Neural progenitor cell (in vitro differentiated cells): Measurements from ENCODE around the gene DOCK9. TPM values are rescaled to one million over a fixed set of nuclear protein-coding genes. Genes with fewer than 3 reads are reported as not detected.

Experiments
- DNase-seq: peaks from one replicate; pipeline ENCODE4 v3.0.0-alpha.2; 2016; ENCODE audit warnings: low spot score
- H2AFZ ChIP-seq: fragments of 200-600 bp; sonication (generic); replicated peaks from 2 replicates; pipeline ENCODE4 v1.6.1; 2016; ENCODE audit warnings: antibody characterized with exemption
- H3F3A ChIP-seq: fragments of 200-600 bp; sonication (generic); 2 replicates; pipeline ENCODE4 v1.6.1; 2016; ENCODE audit warnings: antibody characterized with exemption, low read depth
- H3K27ac ChIP-seq: fragments of 200-600 bp; sonication (generic); 2 replicates; pipeline ENCODE4 v1.5.1; 2016; ENCODE audit warnings: mild to moderate bottlenecking
- H3K27me3 ChIP-seq: fragments of 200-600 bp; sonication (generic); 2 replicates; pipeline ENCODE4 v1.6.1; 2016; ENCODE audit warnings: mild to moderate bottlenecking, moderate library complexity
- H3K36me3 ChIP-seq: fragments of 200-600 bp; sonication (generic); 2 replicates; pipeline ENCODE4 v1.5.1; 2016
- H3K4me1 ChIP-seq: fragments of 200-600 bp; sonication (generic); 2 replicates; pipeline ENCODE4 v1.6.1; 2016; ENCODE audit warnings: mixed run types
- H3K4me2 ChIP-seq: fragments of 200-600 bp; sonication (generic); 2 replicates; pipeline ENCODE4 v1.6.1; 2016
- H3K4me3 ChIP-seq: fragments of 200-600 bp; sonication (generic); 2 replicates; pipeline ENCODE4 v1.5.1; 2016
- H3K79me2 ChIP-seq: fragments of 200-600 bp; sonication (generic); 2 replicates; pipeline ENCODE4 v1.6.1; 2016; ENCODE audit warnings: low read depth
- H3K9ac ChIP-seq: fragments of 200-600 bp; sonication (generic); 2 replicates; pipeline ENCODE4 v1.6.1; 2016
- H3K9me3 ChIP-seq: fragments of 200-600 bp; sonication (generic); 2 replicates; pipeline ENCODE4 v1.5.1; 2016; ENCODE audit warnings: low read depth
- H4K20me1 ChIP-seq: fragments of 200-600 bp; sonication (generic); 2 replicates; pipeline ENCODE4 v1.6.1; 2016; ENCODE audit warnings: low read depth
- H3K27ac Mint-ChIP-seq: 3 replicates; pipeline ENCODE4 v1.8.0; 2021; ENCODE audit warnings: mixed read lengths
- H3K27me3 Mint-ChIP-seq: 2 replicates; pipeline ENCODE4 v1.8.0; 2022; ENCODE audit warnings: low read depth, mild to moderate bottlenecking, inconsistent platforms, moderate library complexity, mixed read lengths; ENCODE audit not compliant: insufficient read depth
- H3K36me3 Mint-ChIP-seq: 3 replicates; pipeline ENCODE4 v1.8.0; 2021; ENCODE audit warnings: mixed read lengths
- H3K4me1 Mint-ChIP-seq: 3 replicates; pipeline ENCODE4 v1.8.0; 2021; ENCODE audit warnings: mixed read lengths
- H3K4me3 Mint-ChIP-seq: 3 replicates; pipeline ENCODE4 v1.8.0; 2021; ENCODE audit warnings: mild to moderate bottlenecking, moderate library complexity, mixed read lengths
- H3K9me3 Mint-ChIP-seq: 3 replicates; pipeline ENCODE4 v1.8.0; 2020; ENCODE audit warnings: mixed read lengths
- CTCF ChIP-seq: fragments of 200-600 bp; sonication (generic); IDR thresholded peaks from 2 replicates; pipeline ENCODE4 v1.5.1; 2017; ENCODE audit warnings: antibody characterized with exemption, mild to moderate bottlenecking
- EZH2 ChIP-seq: fragments of 200-600 bp; sonication (generic); IDR thresholded peaks from 2 replicates; pipeline ENCODE4 v1.6.1; 2017; ENCODE audit warnings: antibody characterized with exemption, mild to moderate bottlenecking, moderate library complexity
- EZH2phosphoT487 ChIP-seq: fragments of 200-600 bp; sonication (generic); IDR thresholded peaks from 2 replicates; pipeline ENCODE4 v1.6.1; 2017; ENCODE audit warnings: antibody characterized with exemption
- total RNA-seq: library from RNA; depleted of rRNA; stranded (reverse); fragments of >200 nt; gene quantifications from 2 replicates; pipeline ENCODE4 v1.2.3, GENCODE V29; 2015; ENCODE audit warnings: low replicate concordance

Gene DOCK9
- total RNA-seq, 1 donor from 2014 or later, result 16.6 TPM

- no peak overlapping the region for H3K4me3 Mint-ChIP-seq
- Histone ChIP-seq H3K27ac (no peak overlapping the region), H3K4me1 (peaks cover 10% of the 10 kb centered on the region), H2AFZ (no peak overlapping the region), H4K20me1 (no peaks in the 10 kb centered on the region), H3K4me3 (no peak overlapping the region), H3K27me3 (no peaks in the 10 kb centered on the region), H3K9me3 (no peaks in the 10 kb centered on the region), H3F3A (peaks cover 4% of the 10 kb centered on the region), H3K4me2 (peak overlapping the region; percentile 27), H3K9ac (no peak overlapping the region), H3K36me3 (no peaks in the 10 kb centered on the region), H3K79me2 (no peaks in the 10 kb centered on the region)
- DNase-seq, result no peak
- H3K9me3 Mint-ChIP-seq, result no peaks in the 10 kb centered on the region
- H3K4me1 Mint-ChIP-seq, result peaks cover 19% of the 10 kb centered on the region
- H3K27me3 Mint-ChIP-seq, result no peaks in the 10 kb centered on the region
- H3K27ac Mint-ChIP-seq, result peak overlapping the region; percentile 14
- TF ChIP-seq EZH2 (no peak), EZH2phosphoT487 (no peak), CTCF (no peak)
- H3K36me3 Mint-ChIP-seq, result no peaks in the 10 kb centered on the region
These were observed 20.1 kb upstream of the DOCK9 start for GRCh38 chr13:98997738-98998641.

DNA sequence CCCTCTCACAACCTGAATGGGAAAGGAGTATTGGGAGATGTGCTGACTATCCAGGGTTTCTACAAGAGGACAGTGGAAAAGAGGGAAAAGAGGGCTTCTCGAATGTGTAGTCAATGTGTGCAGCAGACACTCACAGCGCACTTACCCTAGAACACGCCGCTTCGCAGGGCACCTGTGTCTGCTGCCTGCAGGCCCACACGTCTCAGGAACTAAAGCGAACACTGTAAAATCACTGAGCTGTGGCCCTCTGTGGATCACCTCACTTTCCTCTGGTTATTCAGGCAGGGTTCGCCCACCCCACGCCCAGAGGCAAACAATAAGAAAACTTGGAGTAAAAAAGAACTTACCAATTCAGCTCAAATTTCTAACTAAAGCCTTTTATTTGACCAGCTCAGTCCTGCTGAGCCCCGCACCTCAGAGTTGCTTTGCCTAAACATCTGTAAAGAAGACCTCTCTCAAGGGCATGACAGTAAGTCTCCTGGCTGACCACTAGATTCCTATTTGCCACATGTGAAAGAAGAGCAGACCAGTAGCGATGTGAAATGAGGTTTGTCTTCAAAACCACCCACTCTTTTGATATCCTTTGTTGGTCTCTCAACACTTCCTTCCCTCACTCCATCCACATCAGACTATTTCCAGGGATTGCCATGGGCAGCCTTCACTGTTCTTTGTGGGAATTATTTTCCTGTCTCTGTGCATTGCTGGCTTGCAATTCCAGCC is 19.3 kb upstream of the DOCK9 start:
- peaks cover 4% of the 10 kb centered on the region for H3F3A ChIP-seq
- Mint-ChIP-seq H3K9me3 (no peaks in the 10 kb centered on the region), H3K27ac (peak overlapping the region; percentile 58), H3K27me3 (no peaks in the 10 kb centered on the region), H3K36me3 (no peaks in the 10 kb centered on the region), H3K4me1 (peaks cover 13% of the 10 kb centered on the region), H3K4me3 (no peak overlapping the region)
- no peak overlapping the region for H3K4me3 ChIP-seq
- no peak for DNase-seq
- H3K9me3 ChIP-seq, result no peaks in the 10 kb centered on the region
- H2AFZ ChIP-seq, result peak overlapping the region; percentile 57
- no peak overlapping the region for H3K9ac ChIP-seq
- H3K79me2 ChIP-seq, result no peaks in the 10 kb centered on the region
- peak overlapping the region; percentile 27 for H3K4me2 ChIP-seq
- no peaks in the 10 kb centered on the region for H3K36me3 ChIP-seq
- H3K27me3 ChIP-seq, result no peaks in the 10 kb centered on the region
- H3K27ac ChIP-seq, result no peak overlapping the region
- no peaks in the 10 kb centered on the region for H4K20me1 ChIP-seq
- TF ChIP-seq EZH2phosphoT487 (no peak), EZH2 (no peak), CTCF (no peak)
- peaks cover 10% of the 10 kb centered on the region for H3K4me1 ChIP-seq

- Histone ChIP-seq H3K36me3 (no peaks in the 10 kb centered on the region), H3K4me3 (no peak overlapping the region), H3K27me3 (no peaks in the 10 kb centered on the region), H3K4me2 (no peak overlapping the region), H3F3A (peaks cover 4% of the 10 kb centered on the region), H3K27ac (no peak overlapping the region), H3K79me2 (no peaks in the 10 kb centered on the region), H3K9me3 (no peaks in the 10 kb centered on the region), H3K9ac (no peak overlapping the region), H3K4me1 (peaks cover 10% of the 10 kb centered on the region), H2AFZ (no peak overlapping the region), H4K20me1 (no peaks in the 10 kb centered on the region)
- no peak for DNase-seq
- Mint-ChIP-seq H3K4me1 (peaks cover 11% of the 10 kb centered on the region), H3K36me3 (no peaks in the 10 kb centered on the region), H3K4me3 (no peak overlapping the region), H3K9me3 (no peaks in the 10 kb centered on the region), H3K27me3 (no peaks in the 10 kb centered on the region), H3K27ac (no peak overlapping the region)
- TF ChIP-seq EZH2phosphoT487, result no peak
- TF ChIP-seq CTCF, result no peak
- TF ChIP-seq EZH2, result no peak
These were observed 18.2 kb upstream of the DOCK9 start for GRCh38 chr13:98996046-98996445.
